ENCODE results near the gene CDC23.

The CDC23 gene

DNA sequence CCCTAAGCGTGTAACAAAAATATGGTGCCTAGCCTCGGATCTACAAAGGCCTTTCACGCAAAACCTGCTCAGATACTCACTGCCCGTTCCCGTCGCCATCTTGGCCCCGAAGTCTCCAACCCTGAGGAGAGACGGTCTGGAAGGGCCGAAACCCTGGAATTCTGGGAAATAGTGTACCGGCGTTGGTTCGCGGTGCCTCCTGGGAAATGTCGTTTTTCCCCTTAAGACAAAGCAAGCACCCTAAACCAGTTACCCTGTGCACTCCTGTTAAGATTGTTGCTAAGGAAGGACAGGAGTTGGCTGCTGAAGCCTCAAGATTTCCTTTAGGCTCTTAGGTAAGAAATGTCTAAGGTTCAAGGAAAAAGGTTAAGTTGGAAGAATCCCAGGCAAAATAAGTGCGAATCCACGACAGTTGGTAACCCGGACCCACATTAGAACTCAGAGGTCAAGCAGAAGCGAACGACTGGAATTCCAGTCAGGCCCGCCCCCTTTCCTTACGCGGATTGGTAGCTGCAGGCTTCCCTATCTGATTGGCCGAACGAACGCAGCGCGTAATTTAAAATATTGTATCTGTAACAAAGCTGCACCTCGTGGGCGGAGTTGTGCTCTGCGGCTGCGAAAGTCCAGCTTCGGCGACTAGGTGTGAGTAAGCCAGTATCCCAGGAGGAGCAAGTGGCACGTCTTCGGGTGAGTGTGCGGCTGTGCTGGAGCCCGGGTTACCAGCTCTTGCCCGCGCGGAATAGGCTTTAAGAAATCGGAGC, 34.4 kb downstream of the CDC23 start, which contains the start of the genes BRD8 and KIF20A:
TSS of gene BRD8 (minus strand) at position 115 of the 761 bp plus-strand sequence. CDS start at position 99, 16 bp downstream.
TSS of gene KIF20A (plus strand) at position 597 of the 761 bp plus-strand sequence. CDS start 569 bp downstream, outside the sequence.
- peaks cover 2% of the 10 kb centered on the region for H3K79me1 ChIP-seq (ENCODE audit: low read depth, low read length)
- peak within 1 kb of the TSS; percentile 83 for H2AFZ ChIP-seq (ENCODE audit: low read length)
- no peak within 1 kb of the TSS for H3K14ac ChIP-seq (ENCODE audit: low read length)
- H3K23ac ChIP-seq (ENCODE audit: low read depth, low read length, poor library complexity): no peak within 1 kb of the TSS
- no peak within 1 kb of the TSS for H4K91ac ChIP-seq (ENCODE audit: low read depth, low read length, poor library complexity)
- peak; percentile 95 for DNase-seq (ENCODE audit: low spot score)
- no peak within 1 kb of the TSS for H4K8ac ChIP-seq (ENCODE audit: low read depth, low read length)
- no peak within 1 kb of the TSS for H2BK15ac ChIP-seq (ENCODE audit: low read length)
- peak within 1 kb of the TSS; percentile 83 for H3K9ac ChIP-seq (ENCODE audit: low read depth, low read length, poor library complexity)
- H3K9me3 ChIP-seq (replicated peaks in 1 of 2; ENCODE audit: control insufficient read depth in 2 of 2, insufficient read depth in 1 of 2, low read depth in 1 of 2, low read length in 2 of 2): no peaks in the 10 kb centered on the region
- H2AK5ac ChIP-seq (ENCODE audit: low read depth, low read length): no peak within 1 kb of the TSS
- peaks cover 0 to 2% of the 10 kb centered on the region in 2 donors for H3K4me1 ChIP-seq (ENCODE audit: control insufficient read depth in 2 of 2, insufficient read depth in 1 of 2, low read depth in 1 of 2, low read length in 2 of 2)
- H3K36me3 ChIP-seq (replicated peaks in 1 of 2; ENCODE audit: control insufficient read depth in 2 of 2, insufficient read depth in 2 of 2, low read length in 2 of 2): peaks cover 31 to 66% of the 10 kb centered on the region in 2 donors
- H3K27ac ChIP-seq (replicated peaks; ENCODE audit: low read length): peak within 1 kb of the TSS; percentile 61
- H3K4me3 ChIP-seq (ENCODE audit: low read length in 2 of 2): peak within 1 kb of the TSS; percentile 89 to 93
- H3K4me2 ChIP-seq (ENCODE audit: insufficient read depth, low read length, poor library complexity, severe bottlenecking): peak within 1 kb of the TSS; percentile 56
- no peak within 1 kb of the TSS for H2BK12ac ChIP-seq (ENCODE audit: low read length)
- no peak within 1 kb of the TSS for H2BK120ac ChIP-seq (ENCODE audit: low read depth, low read length)
- no peaks in the 10 kb centered on the region for H3K27me3 ChIP-seq (ENCODE audit: control insufficient read depth in 3 of 3, insufficient read depth in 3 of 3, low read depth in 1 of 3, low read length in 3 of 3)
- WGBS, 2 donors (ENCODE audit: extremely low coverage in 2 of 2, insufficient read length in 2 of 2, insufficient replicate concordance in 1 of 2): no CpG with 5 or more reads among the region's 41 CpGs
- H3K4ac ChIP-seq (ENCODE audit: low read length): no peak within 1 kb of the TSS
- H3K18ac ChIP-seq (ENCODE audit: low read length): peak within 1 kb of the TSS; percentile 90
- H2BK5ac ChIP-seq (ENCODE audit: low read length): no peak within 1 kb of the TSS

GRCh38 chr5:138177941-138178515, 35.1 kb downstream of the CDC23 start:
- no peak overlapping the region for H3K14ac ChIP-seq (ENCODE audit: low read length)
- H3K27ac ChIP-seq (replicated peaks; ENCODE audit: low read length): peak overlapping the region; percentile 53
- H3K9ac ChIP-seq (ENCODE audit: low read depth, low read length, poor library complexity): peak overlapping the region; percentile 75
- H2BK120ac ChIP-seq (ENCODE audit: low read depth, low read length): no peak overlapping the region
- H3K4me2 ChIP-seq (ENCODE audit: insufficient read depth, low read length, poor library complexity, severe bottlenecking): peak overlapping the region; percentile 56
- H3K18ac ChIP-seq (ENCODE audit: low read length): peak overlapping the region; percentile 90
- H2BK15ac ChIP-seq (ENCODE audit: low read length): no peak overlapping the region
- WGBS, 2 donors (ENCODE audit: extremely low coverage in 2 of 2, insufficient read length in 2 of 2, insufficient replicate concordance in 1 of 2): no CpG with 5 or more reads among the region's 16 CpGs
- no peak overlapping the region for H2AK5ac ChIP-seq (ENCODE audit: low read depth, low read length)
- peaks cover 0 to 2% of the 10 kb centered on the region in 2 donors for H3K4me1 ChIP-seq (ENCODE audit: control insufficient read depth in 2 of 2, insufficient read depth in 1 of 2, low read depth in 1 of 2, low read length in 2 of 2)
- H4K8ac ChIP-seq (ENCODE audit: low read depth, low read length): no peak overlapping the region
- no peak overlapping the region for H2BK5ac ChIP-seq (ENCODE audit: low read length)
- peaks cover 28 to 66% of the 10 kb centered on the region in 2 donors for H3K36me3 ChIP-seq (replicated peaks in 1 of 2; ENCODE audit: control insufficient read depth in 2 of 2, insufficient read depth in 2 of 2, low read length in 2 of 2)
- no peak for DNase-seq (ENCODE audit: low spot score)
- H3K4ac ChIP-seq (ENCODE audit: low read length): no peak overlapping the region
- no peaks in the 10 kb centered on the region for H3K9me3 ChIP-seq (replicated peaks in 1 of 2; ENCODE audit: control insufficient read depth in 2 of 2, insufficient read depth in 1 of 2, low read depth in 1 of 2, low read length in 2 of 2)
- H3K23ac ChIP-seq (ENCODE audit: low read depth, low read length, poor library complexity): no peak overlapping the region
- no peak overlapping the region for H4K91ac ChIP-seq (ENCODE audit: low read depth, low read length, poor library complexity)
- H3K4me3 ChIP-seq (ENCODE audit: low read length in 2 of 2): peak overlapping the region; percentile 87 to 93
- no peaks in the 10 kb centered on the region for H3K27me3 ChIP-seq (ENCODE audit: control insufficient read depth in 3 of 3, insufficient read depth in 3 of 3, low read depth in 1 of 3, low read length in 3 of 3)
- H2BK12ac ChIP-seq (ENCODE audit: low read length): no peak overlapping the region
- peaks cover 2% of the 10 kb centered on the region for H3K79me1 ChIP-seq (ENCODE audit: low read depth, low read length)
- peak overlapping the region; percentile 83 for H2AFZ ChIP-seq (ENCODE audit: low read length)

DNA sequence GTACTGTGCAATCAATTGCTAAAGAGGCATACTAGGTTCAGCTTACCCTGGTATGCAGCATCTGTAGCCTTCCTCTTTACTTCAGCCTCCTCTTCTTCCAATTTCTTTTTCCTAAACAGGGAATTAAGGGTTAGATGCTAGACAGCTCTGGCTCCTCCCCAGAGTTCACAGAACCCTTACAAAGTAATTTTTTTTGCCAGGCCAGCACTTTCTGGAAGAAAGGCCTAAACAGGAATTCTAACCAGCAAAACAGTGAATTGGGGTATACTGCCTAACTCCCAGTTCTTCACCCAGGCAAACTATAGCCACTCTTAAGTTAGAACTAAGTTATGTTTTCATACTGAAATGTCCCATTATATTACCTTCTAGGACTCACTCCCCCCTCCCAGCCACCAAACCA, 42.8 kb downstream of the CDC23 start:
- no peak overlapping the region for H2BK5ac ChIP-seq (ENCODE audit: low read length)
- H3K9me3 ChIP-seq (replicated peaks in 1 of 2; ENCODE audit: control insufficient read depth in 2 of 2, insufficient read depth in 1 of 2, low read depth in 1 of 2, low read length in 2 of 2): no peaks in the 10 kb centered on the region
- no peak overlapping the region for H4K91ac ChIP-seq (ENCODE audit: low read depth, low read length, poor library complexity)
- H3K4ac ChIP-seq (ENCODE audit: low read length): no peak overlapping the region
- H2AK5ac ChIP-seq (ENCODE audit: low read depth, low read length): no peak overlapping the region
- H3K14ac ChIP-seq (ENCODE audit: low read length): no peak overlapping the region
- no peak for DNase-seq (ENCODE audit: low spot score)
- no peaks in the 10 kb centered on the region for H3K27me3 ChIP-seq (ENCODE audit: control insufficient read depth in 3 of 3, insufficient read depth in 3 of 3, low read depth in 1 of 3, low read length in 3 of 3)
- no peak overlapping the region for H3K9ac ChIP-seq (ENCODE audit: low read depth, low read length, poor library complexity)
- no peak overlapping the region for H2BK120ac ChIP-seq (ENCODE audit: low read depth, low read length)
- no peak overlapping the region for H3K4me3 ChIP-seq (ENCODE audit: low read length in 2 of 2)
- no peak overlapping the region for H3K23ac ChIP-seq (ENCODE audit: low read depth, low read length, poor library complexity)
- H2BK15ac ChIP-seq (ENCODE audit: low read length): no peak overlapping the region
- H3K4me1 ChIP-seq (ENCODE audit: control insufficient read depth in 2 of 2, insufficient read depth in 1 of 2, low read depth in 1 of 2, low read length in 2 of 2): no peaks in the 10 kb centered on the region
- H2BK12ac ChIP-seq (ENCODE audit: low read length): no peak overlapping the region
- peaks cover 41 to 99% of the 10 kb centered on the region in 2 donors for H3K36me3 ChIP-seq (replicated peaks in 1 of 2; ENCODE audit: control insufficient read depth in 2 of 2, insufficient read depth in 2 of 2, low read length in 2 of 2)
- H3K27ac ChIP-seq (replicated peaks; ENCODE audit: low read length): no peak overlapping the region
- no peak overlapping the region for H3K18ac ChIP-seq (ENCODE audit: low read length)
- H2AFZ ChIP-seq (ENCODE audit: low read length): no peak overlapping the region
- no peak overlapping the region for H4K8ac ChIP-seq (ENCODE audit: low read depth, low read length)
- H3K4me2 ChIP-seq (ENCODE audit: insufficient read depth, low read length, poor library complexity, severe bottlenecking): no peak overlapping the region
- H3K79me1 ChIP-seq (ENCODE audit: low read depth, low read length): no peaks in the 10 kb centered on the region

- no peak for DNase-seq (ENCODE audit: low spot score)
- H3K9ac ChIP-seq (ENCODE audit: low read depth, low read length, poor library complexity): no peak overlapping the region
- no CpG with 5 or more reads among the region's 5 CpGs for WGBS, 2 donors (ENCODE audit: extremely low coverage in 2 of 2, insufficient read length in 2 of 2, insufficient replicate concordance in 1 of 2)
- H3K14ac ChIP-seq (ENCODE audit: low read length): no peak overlapping the region
- H2AFZ ChIP-seq (ENCODE audit: low read length): no peak overlapping the region
- H3K4me2 ChIP-seq (ENCODE audit: insufficient read depth, low read length, poor library complexity, severe bottlenecking): no peak overlapping the region
- H2AK5ac ChIP-seq (ENCODE audit: low read depth, low read length): no peak overlapping the region
- no peaks in the 10 kb centered on the region for H3K79me1 ChIP-seq (ENCODE audit: low read depth, low read length)
- H3K27ac ChIP-seq (replicated peaks; ENCODE audit: low read length): no peak overlapping the region
- H3K27me3 ChIP-seq (ENCODE audit: control insufficient read depth in 3 of 3, insufficient read depth in 3 of 3, low read depth in 1 of 3, low read length in 3 of 3): no peaks in the 10 kb centered on the region
- no peak overlapping the region for H3K4me3 ChIP-seq (ENCODE audit: low read length in 2 of 2)
- no peaks in the 10 kb centered on the region for H3K4me1 ChIP-seq (ENCODE audit: control insufficient read depth in 2 of 2, insufficient read depth in 1 of 2, low read depth in 1 of 2, low read length in 2 of 2)
- no peak overlapping the region for H2BK12ac ChIP-seq (ENCODE audit: low read length)
- no peak overlapping the region for H2BK5ac ChIP-seq (ENCODE audit: low read length)
- H4K91ac ChIP-seq (ENCODE audit: low read depth, low read length, poor library complexity): no peak overlapping the region
- no peaks in the 10 kb centered on the region for H3K9me3 ChIP-seq (replicated peaks in 1 of 2; ENCODE audit: control insufficient read depth in 2 of 2, insufficient read depth in 1 of 2, low read depth in 1 of 2, low read length in 2 of 2)
- peaks cover 47 to 99% of the 10 kb centered on the region in 2 donors for H3K36me3 ChIP-seq (replicated peaks in 1 of 2; ENCODE audit: control insufficient read depth in 2 of 2, insufficient read depth in 2 of 2, low read length in 2 of 2)
- H2BK120ac ChIP-seq (ENCODE audit: low read depth, low read length): no peak overlapping the region
- no peak overlapping the region for H2BK15ac ChIP-seq (ENCODE audit: low read length)
- H4K8ac ChIP-seq (ENCODE audit: low read depth, low read length): no peak overlapping the region
- no peak overlapping the region for H3K4ac ChIP-seq (ENCODE audit: low read length)
- no peak overlapping the region for H3K23ac ChIP-seq (ENCODE audit: low read depth, low read length, poor library complexity)
- H3K18ac ChIP-seq (ENCODE audit: low read length): no peak overlapping the region
These were observed 44.0 kb downstream of the CDC23 start for GRCh38 chr5:138169124-138169523.
